HG03066 (cell line): ENCODE results near the gene ECI1.

ENCODE experiments used
- ATAC-seq: cut with Tn5 transposase; IDR thresholded peaks from one replicate; pipeline ENCODE4 v1.9.1; 2021; ENCODE audit warnings: low read depth; ENCODE audit not compliant: unreplicated experiment

The ECI1 gene

DNA sequence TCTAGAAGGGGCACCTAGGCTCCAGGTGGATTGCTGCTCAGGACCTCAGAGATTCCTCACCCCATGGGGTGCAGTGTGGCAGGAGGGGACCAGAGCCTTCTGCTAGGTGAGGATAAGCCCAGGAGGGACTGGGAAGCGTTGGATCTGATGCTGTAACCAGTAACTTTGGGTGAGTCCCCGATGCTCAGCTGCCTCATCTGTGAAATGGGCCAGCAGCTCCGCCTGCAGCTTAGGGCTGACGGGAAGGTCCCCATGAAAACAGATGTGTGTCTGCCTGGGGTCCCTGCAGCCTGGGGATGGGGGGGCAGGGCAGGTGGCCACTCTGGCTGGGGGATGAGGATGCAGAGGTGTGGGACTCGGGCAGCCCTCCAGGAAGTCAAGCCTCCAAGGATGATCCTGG is 52.3 kb downstream of the ECI1 start:
- no peak for ATAC-seq

DNA sequence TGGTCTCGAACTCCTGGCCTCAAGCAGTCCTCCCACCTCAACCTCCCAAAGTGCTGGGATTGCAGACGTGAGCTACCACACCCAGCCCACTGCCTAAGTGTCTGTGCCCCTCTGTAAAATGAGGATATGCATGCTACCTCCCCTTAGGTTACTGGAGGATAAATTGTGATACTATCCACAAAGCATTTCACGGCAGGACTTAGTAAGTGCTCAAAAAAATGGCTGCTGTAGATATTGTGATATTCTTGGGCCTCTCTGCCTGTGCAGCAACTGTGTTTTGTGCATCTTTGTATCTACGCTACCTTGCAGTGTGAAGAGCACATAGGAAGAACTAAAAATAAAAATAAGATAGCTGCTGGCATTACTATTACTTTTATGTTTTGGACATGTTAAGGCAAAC is 53.1 kb downstream of the ECI1 start:
- no peak for ATAC-seq

DNA sequence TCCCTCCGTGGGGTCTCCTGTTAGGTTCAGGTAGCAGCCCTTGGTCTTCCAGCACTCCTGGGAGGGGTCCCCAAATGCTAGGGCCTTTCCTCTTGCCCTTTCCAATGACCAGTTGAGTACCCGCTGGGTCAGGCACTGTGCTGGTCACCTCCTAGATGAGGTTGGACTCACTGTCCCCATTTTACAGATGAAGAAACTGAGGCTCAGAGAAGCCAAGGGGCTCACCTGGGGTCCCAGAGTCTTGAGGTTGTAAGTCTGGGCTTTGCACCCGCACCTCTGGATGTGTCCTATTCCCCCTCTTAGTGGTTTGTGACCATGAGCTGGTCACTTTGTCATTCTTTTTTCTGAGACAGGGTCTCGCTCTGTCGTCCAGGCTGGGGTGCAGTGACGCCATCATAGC is 53.6 kb downstream of the ECI1 start:
- ATAC-seq: no peak

GRCh38 chr16:2196981-2197511 is 54.3 kb downstream of the ECI1 start:
- no peak for ATAC-seq

DNA sequence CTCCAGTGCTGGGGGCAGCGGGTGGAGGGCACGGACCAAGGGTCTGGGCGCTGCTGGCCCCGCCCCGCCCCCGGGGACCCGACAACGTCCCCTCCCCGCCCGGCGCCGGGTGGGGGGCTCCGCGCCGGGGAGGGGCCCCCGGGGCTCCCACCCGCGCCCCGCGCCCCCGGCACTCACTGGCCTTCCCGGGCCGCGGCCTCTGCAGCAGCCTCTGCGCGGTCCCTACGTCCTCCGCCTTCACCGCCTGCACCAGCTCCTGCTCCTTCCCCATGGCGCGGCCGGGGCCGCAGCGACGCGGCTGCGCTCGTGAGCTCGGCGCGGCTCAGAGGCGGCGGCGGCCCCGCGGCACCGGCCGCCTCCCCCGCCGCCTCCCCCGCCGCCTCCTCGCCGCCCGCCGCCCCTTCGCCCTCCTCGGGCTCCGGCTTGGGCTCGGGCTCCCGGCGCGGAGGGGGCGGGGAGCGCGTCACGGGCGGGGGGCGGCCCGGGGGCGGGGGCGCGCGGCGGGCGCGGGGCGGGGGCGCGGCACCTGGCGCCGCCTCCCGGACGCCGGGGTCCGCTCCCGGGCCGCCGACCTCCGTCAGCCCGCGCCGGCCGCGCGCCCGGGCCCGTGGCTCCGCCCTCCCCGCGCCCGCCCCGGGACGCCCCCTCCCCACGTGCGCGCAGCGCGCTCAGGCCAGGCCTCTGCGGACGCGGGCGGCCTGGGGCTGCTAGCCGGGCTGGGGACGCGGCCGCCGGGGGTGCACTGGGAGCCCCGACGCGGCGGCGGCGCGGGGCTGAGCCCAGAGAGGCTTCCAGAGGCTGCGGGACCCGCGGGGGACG is 55.0 kb downstream of the ECI1 start, which contains the start of gene CASKIN1:
CASKIN1 (minus strand) TSS at position 444 of the 819 bp plus-strand sequence; CDS start at position 271, 173 bp downstream.
- no peak for ATAC-seq

- no peak for ATAC-seq
Measured at GRCh38 chr16:2195322-2196161, 55.8 kb downstream of the ECI1 start.

- ATAC-seq: no peak
Measured at GRCh38 chr16:2194852-2195321, 56.5 kb downstream of the ECI1 start.

GRCh38 chr16:2194166-2194834 is 57.1 kb downstream of the ECI1 start:
- ATAC-seq: no peak

DNA sequence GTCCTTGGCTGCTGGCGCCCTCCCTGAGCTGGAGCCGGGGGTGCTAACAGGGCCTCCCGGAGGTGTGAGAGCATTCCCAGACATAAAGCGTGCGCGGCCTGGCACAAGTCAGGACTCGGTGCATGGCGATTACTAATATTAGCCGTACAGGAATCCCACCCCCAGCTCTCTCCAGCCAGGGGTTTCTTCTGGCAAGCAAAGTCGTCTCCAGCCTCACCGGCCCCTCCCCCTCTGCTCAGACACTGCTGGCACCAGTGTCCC is 60.0 kb downstream of the ECI1 start:
- no peak for ATAC-seq

DNA sequence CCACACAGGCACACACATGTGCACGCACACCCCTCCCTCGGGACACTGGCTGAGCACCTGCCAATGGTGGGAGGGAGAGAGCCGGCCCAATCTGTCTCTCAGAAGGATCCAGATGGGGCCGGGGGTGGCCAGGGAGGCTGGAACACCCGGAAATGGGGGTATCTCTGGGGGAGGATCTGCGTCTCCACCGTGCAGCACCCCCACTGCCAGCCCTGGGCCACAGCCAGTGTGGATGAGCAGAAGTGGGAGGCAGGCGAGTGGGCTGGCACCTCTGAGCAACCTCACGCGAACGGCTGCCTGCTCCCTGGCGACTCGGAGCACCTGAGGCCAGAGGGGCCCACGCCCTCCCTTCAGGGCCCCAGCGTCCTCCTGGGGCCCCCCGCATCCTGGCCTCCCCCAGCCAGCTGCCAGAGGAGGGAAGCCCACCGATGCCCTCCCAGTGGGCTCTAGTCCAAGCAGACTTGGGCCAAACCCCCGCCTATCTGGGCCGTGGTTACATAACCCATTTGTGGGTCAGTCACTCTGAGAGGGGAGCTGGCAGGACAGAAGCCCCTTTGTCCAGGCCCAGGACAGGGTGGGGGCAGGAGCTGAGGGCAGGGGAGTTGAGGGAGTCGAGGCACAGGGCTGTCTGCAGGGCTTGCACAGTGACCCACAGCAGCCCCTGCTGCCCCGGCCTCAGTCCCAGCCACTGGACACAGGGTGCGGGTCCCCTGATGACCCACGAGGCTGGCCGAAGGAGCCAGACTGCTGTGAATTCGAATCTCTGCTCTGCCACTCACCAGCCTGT is 60.5 kb downstream of the ECI1 start:
- ATAC-seq: no peak

- ATAC-seq: no peak
Measured at GRCh38 chr16:2190002-2190658, 61.3 kb downstream of the ECI1 start.
